ENCODE data around the gene PARN.
"Not testable (repeated sequence)": the region's sequence is repeated elsewhere in the genome, so short reads cannot be mapped to it uniquely, and the experiment has no call there.

The PARN gene

GRCh38 chr16:14409563-14409962 lies 220.5 kb downstream of the PARN start:
- no peak overlapping the region for H3K4me3 Mint-ChIP-seq
- H3K9me3 Mint-ChIP-seq, result no peaks in the 10 kb centered on the region
- H3K27ac Mint-ChIP-seq, result no peak overlapping the region
- DNase-seq (ENCODE audit: low spot score), result no peak
- H3K4me1 Mint-ChIP-seq (ENCODE audit: low read depth), result no peaks in the 10 kb centered on the region
- H3K27me3 Mint-ChIP-seq (ENCODE audit: low read depth), result no peaks in the 10 kb centered on the region
- no peaks in the 10 kb centered on the region for H3K36me3 Mint-ChIP-seq (ENCODE audit: low read depth)

- Mint-ChIP-seq H3K36me3 (ENCODE audit: low read depth) (no peaks in the 10 kb centered on the region), H3K4me3 (no peak overlapping the region)
- DNase-seq (ENCODE audit: low spot score), result no peak
These were observed 222.2 kb downstream of the PARN start for GRCh38 chr16:14407786-14408399.

DNA sequence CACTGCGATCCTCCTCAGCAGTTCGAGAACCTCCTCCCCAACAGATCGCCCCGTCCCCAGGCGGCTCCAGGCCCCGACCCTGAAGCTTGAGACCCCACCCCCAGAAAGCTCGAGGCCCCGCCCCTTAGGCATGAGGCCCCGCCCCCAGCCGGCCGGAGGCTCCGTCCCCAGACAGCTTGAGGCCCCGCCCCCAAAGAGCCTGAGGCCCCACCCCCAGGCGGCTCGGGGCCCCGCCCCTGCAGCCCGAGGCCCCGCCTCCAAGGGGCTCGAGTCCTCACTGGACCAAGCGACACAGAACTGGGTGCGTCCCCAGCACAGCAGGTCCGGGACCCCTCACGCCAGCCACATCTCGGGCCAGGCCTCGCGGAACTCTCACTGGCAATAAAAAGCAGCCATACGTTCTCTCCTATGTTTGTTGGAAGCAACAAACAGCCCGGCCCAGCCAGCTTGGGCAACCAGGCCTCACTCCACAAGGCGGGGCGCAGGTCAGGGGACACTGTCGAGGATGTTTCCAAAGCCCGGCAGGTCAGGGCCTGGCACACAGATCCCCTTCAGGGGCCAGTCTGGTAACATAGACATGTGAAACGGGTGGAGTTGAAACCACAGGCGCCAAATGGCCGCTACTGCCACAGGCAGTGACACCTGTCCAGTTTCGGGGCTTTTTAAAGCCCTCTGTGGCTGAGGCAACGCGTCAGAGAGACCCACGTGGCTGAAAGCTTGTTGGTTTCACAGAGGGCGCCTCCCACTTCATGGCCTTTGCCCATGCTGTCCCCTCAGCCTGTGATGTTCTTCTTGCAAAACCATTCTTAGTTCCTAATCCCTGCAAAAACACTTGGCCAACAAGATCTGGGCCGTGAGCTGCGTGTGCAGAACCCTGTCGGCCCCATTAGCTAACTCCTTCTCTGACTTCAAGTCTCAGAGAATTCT lies 224.2 kb downstream of the PARN start:
- no peaks in the 10 kb centered on the region for H3K27me3 Mint-ChIP-seq (ENCODE audit: low read depth)
- H3K4me3 Mint-ChIP-seq, result no peak overlapping the region
- no peaks in the 10 kb centered on the region for H3K4me1 Mint-ChIP-seq (ENCODE audit: low read depth)
- H3K9me3 Mint-ChIP-seq, result no peaks in the 10 kb centered on the region
- H3K27ac Mint-ChIP-seq, result no peak overlapping the region
- no peaks in the 10 kb centered on the region for H3K36me3 Mint-ChIP-seq (ENCODE audit: low read depth)
- no peak for DNase-seq (ENCODE audit: low spot score)

More at GRCh38 chr16:14407786-14408399, 222.2 kb downstream of the PARN start:
- H3K27ac Mint-ChIP-seq, result no peak overlapping the region
- H3K4me1 Mint-ChIP-seq (ENCODE audit: low read depth), result no peaks in the 10 kb centered on the region
- no peaks in the 10 kb centered on the region for H3K9me3 Mint-ChIP-seq
- H3K27me3 Mint-ChIP-seq (ENCODE audit: low read depth), result no peaks in the 10 kb centered on the region

DNA sequence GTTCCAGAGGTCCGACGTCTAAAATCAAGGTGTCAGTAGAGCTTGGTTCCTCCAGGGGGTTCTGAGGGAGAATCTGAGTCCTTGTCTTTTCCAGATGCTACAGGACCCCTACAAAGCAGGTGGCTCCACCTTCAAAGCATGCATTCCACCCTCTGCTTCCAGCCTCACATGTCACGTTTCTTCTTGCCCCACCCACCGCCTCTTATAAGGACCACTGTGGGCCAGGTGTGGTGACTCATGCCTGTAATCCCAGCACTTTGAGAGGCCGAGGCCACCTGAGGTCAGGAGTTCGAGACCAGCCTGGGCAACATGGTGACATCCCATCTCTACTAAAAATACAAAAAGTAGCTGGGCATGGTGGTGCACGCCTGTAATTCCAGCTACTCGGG lies 227.1 kb downstream of the PARN start:
- not testable (repeated sequence) for H3K4me3 Mint-ChIP-seq; H3K27ac Mint-ChIP-seq; H3K27me3 Mint-ChIP-seq (ENCODE audit: low read depth); DNase-seq (ENCODE audit: low spot score); H3K4me1 Mint-ChIP-seq (ENCODE audit: low read depth); H3K36me3 Mint-ChIP-seq (ENCODE audit: low read depth); H3K9me3 Mint-ChIP-seq

DNA sequence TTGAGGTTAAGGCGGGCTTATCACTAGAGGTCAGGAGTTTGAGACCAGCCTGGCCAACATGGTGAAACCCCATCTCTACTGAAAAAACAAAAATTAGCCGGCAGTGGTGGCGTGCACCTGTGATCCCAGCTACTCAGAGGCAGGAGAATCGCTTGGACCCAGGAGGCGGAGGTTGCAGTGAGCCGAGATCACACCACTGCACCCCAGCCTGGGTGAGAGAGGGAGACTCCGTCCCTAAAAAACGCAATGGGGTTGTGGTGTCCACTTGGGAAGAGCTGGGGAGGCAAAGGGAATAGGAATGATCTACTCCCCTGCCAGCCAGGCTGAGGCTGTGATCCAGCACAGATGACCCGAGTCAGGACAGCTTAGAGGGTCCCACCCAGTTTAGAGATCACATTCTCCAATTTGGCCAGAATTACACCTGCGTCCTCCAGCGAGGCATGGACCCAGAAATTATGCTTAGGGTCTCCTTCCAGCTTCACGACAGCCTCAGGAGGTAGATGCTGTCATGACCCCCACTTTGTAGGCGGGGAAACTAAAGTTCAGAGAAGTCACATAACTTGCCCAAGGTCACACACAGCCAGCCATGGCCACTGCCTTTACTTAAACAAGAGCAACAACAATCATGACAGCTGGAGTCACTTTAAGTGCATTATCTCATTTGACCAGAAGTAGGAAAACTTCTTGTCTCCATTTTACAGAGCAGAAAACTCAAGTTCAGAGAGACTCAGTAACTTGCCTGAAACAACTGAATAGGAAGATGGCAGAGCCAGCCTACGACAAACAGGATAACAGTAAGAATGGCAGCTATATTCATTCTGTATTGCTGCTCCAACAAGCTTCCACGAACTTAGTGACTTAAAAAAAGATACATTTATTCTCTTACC lies 227.7 kb downstream of the PARN start:
- not testable (repeated sequence) for H3K27me3 Mint-ChIP-seq (ENCODE audit: low read depth); H3K36me3 Mint-ChIP-seq (ENCODE audit: low read depth); DNase-seq (ENCODE audit: low spot score); H3K27ac Mint-ChIP-seq; H3K9me3 Mint-ChIP-seq; H3K4me3 Mint-ChIP-seq; H3K4me1 Mint-ChIP-seq (ENCODE audit: low read depth)

DNA sequence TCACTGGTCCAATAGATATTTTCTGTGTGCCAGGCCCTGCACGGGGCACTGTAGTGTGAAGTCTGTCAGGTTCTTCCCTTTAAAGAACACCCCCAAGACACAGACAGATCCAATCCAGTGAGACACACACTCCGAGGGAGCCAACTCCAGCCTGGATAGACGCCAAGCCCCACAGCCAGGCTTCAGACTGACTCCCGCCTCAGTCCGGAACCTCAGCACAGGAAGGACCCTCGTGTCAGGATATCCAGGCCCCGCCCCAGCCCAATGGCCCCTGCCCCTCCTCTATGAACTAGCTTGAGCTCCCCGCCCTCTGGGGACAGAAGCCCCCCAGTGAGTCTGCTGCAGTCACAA lies 228.4 kb downstream of the PARN start:
- not testable (repeated sequence) for H3K9me3 Mint-ChIP-seq; DNase-seq (ENCODE audit: low spot score); H3K36me3 Mint-ChIP-seq (ENCODE audit: low read depth); H3K27ac Mint-ChIP-seq; H3K4me3 Mint-ChIP-seq; H3K27me3 Mint-ChIP-seq (ENCODE audit: low read depth); H3K4me1 Mint-ChIP-seq (ENCODE audit: low read depth)

- H3K4me3 Mint-ChIP-seq; DNase-seq (ENCODE audit: low spot score); H3K9me3 Mint-ChIP-seq; H3K36me3 Mint-ChIP-seq (ENCODE audit: low read depth); H3K4me1 Mint-ChIP-seq (ENCODE audit: low read depth); H3K27ac Mint-ChIP-seq; H3K27me3 Mint-ChIP-seq (ENCODE audit: low read depth): not testable (repeated sequence)
These were observed 228.9 kb downstream of the PARN start for GRCh38 chr16:14400978-14401710.

DNA sequence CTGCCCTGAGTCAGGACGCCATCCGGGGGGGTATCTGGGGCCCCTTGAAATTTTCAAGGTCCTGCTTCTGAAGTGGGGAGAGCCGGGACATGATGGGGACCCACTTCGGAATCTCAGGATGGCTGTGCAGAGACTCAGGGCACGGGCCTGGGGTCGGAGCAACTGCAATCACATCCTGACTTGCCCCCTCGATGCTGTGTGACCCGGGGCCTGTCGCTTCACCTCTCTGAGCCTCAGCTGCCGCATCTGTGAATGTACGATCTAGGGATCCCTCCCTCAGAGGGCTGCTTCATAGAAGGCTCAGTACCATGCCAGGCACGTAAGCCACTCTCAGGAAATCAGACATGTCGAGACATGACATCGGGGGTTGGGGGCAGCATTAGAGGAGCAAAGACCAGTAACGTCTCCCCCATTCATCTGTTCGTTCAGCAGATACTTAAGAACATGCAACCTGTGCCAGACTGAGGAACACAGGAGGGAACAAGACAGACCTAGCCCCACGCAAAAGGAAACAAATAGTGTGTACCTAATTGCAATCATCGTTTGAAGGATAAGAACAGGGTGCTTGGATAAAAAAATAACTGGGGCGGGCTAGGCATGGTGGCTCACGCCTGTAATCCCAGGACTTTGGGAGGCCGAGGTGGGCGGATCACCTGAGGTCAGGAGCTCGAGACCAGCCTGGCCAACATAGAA lies 229.6 kb downstream of the PARN start:
- Mint-ChIP-seq H3K36me3 (ENCODE audit: low read depth) (no peaks in the 10 kb centered on the region), H3K4me3 (no peak overlapping the region), H3K27me3 (ENCODE audit: low read depth) (no peaks in the 10 kb centered on the region)

DNA sequence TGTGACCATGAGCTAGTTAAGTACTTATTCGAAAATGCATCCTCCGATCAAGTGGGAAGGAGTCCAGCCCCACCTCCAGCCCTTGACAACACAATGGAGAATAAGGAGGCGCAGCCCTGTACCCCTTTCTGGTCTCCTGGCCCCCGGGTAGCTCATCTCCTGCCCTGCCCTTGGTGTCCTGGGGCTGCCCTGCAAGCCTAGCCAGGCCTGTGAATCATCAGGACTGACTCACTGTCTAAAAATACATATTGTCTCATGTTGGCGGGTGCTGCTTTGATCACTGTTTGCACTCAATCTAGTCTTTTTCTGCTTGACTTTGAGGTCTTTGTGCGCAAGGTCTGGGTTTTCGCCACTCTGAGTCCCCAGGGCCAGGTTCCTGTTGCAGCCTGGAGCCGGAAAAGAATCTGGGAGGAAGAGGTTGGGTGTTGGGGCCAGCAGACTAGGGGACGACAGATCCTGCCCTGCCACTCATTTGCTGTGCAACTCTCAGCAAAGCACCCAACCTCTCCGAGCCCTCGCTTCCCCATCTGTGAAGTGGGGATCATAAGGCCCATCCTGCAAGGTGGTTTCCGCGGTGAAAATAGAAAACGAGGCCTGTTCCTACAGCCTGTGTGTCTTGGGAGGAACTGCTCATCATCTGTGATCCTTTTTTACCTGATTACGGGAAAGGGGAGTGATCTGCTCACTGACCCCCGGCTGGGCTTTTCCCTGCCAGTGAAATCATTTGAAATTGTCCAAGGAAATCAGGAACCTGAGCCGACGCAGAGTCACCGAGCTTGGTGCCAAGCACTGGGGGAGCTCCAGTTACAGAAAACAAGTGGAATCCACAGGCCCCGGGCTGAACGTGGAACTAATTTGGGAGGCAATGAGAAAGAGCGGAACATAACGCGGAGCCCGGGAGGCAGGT lies 230.4 kb downstream of the PARN start:
- no peak for DNase-seq (ENCODE audit: low spot score)
- H3K27ac Mint-ChIP-seq, result no peak overlapping the region

More for the DNA sequence above, 229.6 kb downstream of the PARN start:
- DNase-seq (ENCODE audit: low spot score), result no peak
- Mint-ChIP-seq H3K27ac (no peak overlapping the region), H3K4me1 (ENCODE audit: low read depth) (no peaks in the 10 kb centered on the region), H3K9me3 (no peaks in the 10 kb centered on the region)

DNA sequence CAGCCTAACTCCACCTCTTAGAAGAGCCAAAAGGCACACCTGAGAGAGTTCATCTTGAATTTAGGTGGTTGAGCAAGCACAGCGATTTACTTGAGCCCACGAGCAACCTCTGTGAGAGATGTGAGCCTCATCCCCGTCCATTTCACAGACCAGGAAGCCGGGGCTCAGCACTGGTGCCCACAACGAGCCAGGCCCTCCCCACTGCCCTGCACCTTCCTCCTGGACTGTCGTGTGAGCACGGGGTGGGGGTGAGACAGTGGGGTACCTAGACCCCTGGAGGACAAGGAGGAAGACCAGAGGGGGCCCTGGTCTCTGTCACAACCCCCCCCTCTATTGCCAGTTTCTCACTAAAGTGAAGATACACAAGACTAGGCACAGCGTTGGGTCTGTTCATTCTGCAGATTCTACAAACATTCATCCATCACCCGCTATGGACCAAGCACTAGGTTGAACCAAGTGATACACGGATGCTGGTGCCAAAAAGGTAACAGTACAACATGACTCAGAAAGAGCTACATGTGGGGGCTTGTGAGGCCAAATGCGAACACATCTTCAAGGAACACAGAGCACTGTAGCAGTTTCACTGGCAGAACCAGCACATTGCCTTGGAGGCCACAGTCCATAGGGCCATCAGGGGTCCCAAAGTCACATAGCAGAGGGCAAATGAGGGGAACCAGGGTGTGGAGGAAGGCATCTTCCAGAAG lies 231.9 kb downstream of the PARN start:
- H3K4me1 Mint-ChIP-seq (ENCODE audit: low read depth), result no peaks in the 10 kb centered on the region
- H3K27ac Mint-ChIP-seq, result no peak overlapping the region
- H3K27me3 Mint-ChIP-seq (ENCODE audit: low read depth), result no peaks in the 10 kb centered on the region
- no peaks in the 10 kb centered on the region for H3K9me3 Mint-ChIP-seq
- no peaks in the 10 kb centered on the region for H3K36me3 Mint-ChIP-seq (ENCODE audit: low read depth)
- H3K4me3 Mint-ChIP-seq, result no peak overlapping the region
- DNase-seq (ENCODE audit: low spot score), result no peak

More for the DNA sequence above, 230.4 kb downstream of the PARN start:
- no peaks in the 10 kb centered on the region for H3K4me1 Mint-ChIP-seq (ENCODE audit: low read depth)
- H3K36me3 Mint-ChIP-seq (ENCODE audit: low read depth), result no peaks in the 10 kb centered on the region
- no peak overlapping the region for H3K4me3 Mint-ChIP-seq
- no peaks in the 10 kb centered on the region for H3K9me3 Mint-ChIP-seq
- no peaks in the 10 kb centered on the region for H3K27me3 Mint-ChIP-seq (ENCODE audit: low read depth)

- not testable (repeated sequence) for DNase-seq (ENCODE audit: low spot score); H3K4me1 Mint-ChIP-seq (ENCODE audit: low read depth); H3K9me3 Mint-ChIP-seq; H3K27me3 Mint-ChIP-seq (ENCODE audit: low read depth); H3K4me3 Mint-ChIP-seq; H3K36me3 Mint-ChIP-seq (ENCODE audit: low read depth); H3K27ac Mint-ChIP-seq
These were observed 234.3 kb downstream of the PARN start for GRCh38 chr16:14395710-14396304.

DNA sequence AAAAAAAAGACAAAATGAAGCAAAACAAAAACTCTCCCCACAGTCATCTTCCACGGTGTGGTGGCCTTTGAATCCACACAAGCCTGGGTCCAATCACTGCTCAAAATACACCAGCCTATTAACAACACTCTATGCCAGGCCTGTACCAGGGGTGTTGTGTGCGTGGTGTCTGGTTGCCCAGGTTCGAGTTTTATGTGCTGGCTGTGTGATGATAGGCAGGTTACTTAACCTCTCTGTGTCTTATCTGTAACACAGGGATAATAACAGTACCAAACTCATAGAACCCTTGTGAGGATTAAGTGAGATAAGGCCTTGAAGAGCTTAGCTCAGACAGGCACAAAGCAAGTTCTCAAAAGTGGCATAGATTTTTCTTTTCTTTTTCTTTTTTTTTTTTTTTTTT lies 235.2 kb downstream of the PARN start:
- no peak for DNase-seq (ENCODE audit: low spot score)
- Mint-ChIP-seq H3K4me1 (ENCODE audit: low read depth) (no peaks in the 10 kb centered on the region), H3K9me3 (no peaks in the 10 kb centered on the region), H3K36me3 (ENCODE audit: low read depth) (no peaks in the 10 kb centered on the region), H3K27ac (no peak overlapping the region), H3K4me3 (no peak overlapping the region), H3K27me3 (ENCODE audit: low read depth) (no peaks in the 10 kb centered on the region)
